Measurements from ENCODE around the gene MSI1. TPM values are rescaled to one million over a fixed set of nuclear protein-coding genes. Genes with fewer than 3 reads are reported as not detected.

The MSI1 gene
- total RNA-seq, 1 experiment from 2014 or later, result 3.6 TPM

DNA sequence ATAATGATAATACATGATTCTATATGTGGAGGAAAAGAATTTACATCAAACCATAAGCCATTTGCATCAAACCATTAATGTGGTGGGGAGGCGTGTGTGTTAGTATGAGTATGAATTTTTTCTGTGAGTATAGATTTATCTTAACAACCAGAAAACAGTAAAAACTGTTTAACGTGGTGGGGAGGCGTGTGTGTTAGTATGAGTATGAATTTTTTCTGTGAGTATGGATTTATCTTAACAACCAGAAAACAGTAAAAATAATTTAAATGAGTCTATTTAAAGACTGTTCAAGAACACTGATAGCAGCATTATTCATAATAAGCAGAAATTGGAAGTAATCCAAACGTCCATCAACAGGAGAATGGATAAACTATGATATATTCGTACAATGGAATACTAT, 9.1 kb upstream of the MSI1 start:
- Histone ChIP-seq H3K36me3 (ENCODE audit: insufficient read depth, low read length, poor library complexity, severe bottlenecking) (no peaks in the 10 kb centered on the region), H3K4me3 (ENCODE audit: low read depth, low read length, poor library complexity, severe bottlenecking) (no peak overlapping the region), H3K27me3 (replicated peaks; ENCODE audit: insufficient read depth, low read depth, low read length, poor library complexity) (peaks cover 18% of the 10 kb centered on the region), H3K4me1 (ENCODE audit: insufficient read depth, low read length, poor library complexity, severe bottlenecking) (no peaks in the 10 kb centered on the region), H3K9me3 (ENCODE audit: low read depth, low read length, poor library complexity, severe bottlenecking) (no peaks in the 10 kb centered on the region), H3K27ac (ENCODE audit: low read depth, low read length, poor library complexity, severe bottlenecking) (no peak overlapping the region)
- DNase-seq (ENCODE audit: low spot score), result no peak
- POLR2A ChIA-PET (ENCODE audit: low non-redundant PET), result no interaction called here
- intact Hi-C loops (cut with micrococcal nuclease; ENCODE audit: unreplicated experiment), result no loop called here
- BruUV-seq (replicated peaks), result no TSS peak
- CTCF ChIA-PET, result no interaction called here
- TF ChIP-seq EZH2 (IDR thresholded peaks at IDR 0.05; ENCODE audit: borderline replicate concordance, low read depth, low read length, poor library complexity, severe bottlenecking), result no peak
- TF ChIP-seq, protein P1, sequence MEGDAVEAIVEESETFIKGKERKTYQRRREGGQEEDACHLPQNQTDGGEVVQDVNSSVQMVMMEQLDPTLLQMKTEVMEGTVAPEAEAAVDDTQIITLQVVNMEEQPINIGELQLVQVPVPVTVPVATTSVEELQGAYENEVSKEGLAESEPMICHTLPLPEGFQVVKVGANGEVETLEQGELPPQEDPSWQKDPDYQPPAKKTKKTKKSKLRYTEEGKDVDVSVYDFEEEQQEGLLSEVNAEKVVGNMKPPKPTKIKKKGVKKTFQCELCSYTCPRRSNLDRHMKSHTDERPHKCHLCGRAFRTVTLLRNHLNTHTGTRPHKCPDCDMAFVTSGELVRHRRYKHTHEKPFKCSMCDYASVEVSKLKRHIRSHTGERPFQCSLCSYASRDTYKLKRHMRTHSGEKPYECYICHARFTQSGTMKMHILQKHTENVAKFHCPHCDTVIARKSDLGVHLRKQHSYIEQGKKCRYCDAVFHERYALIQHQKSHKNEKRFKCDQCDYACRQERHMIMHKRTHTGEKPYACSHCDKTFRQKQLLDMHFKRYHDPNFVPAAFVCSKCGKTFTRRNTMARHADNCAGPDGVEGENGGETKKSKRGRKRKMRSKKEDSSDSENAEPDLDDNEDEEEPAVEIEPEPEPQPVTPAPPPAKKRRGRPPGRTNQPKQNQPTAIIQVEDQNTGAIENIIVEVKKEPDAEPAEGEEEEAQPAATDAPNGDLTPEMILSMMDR (conservative IDR thresholded peaks at IDR 0.05; ENCODE audit: low read depth, low read length), result no peak

DNA sequence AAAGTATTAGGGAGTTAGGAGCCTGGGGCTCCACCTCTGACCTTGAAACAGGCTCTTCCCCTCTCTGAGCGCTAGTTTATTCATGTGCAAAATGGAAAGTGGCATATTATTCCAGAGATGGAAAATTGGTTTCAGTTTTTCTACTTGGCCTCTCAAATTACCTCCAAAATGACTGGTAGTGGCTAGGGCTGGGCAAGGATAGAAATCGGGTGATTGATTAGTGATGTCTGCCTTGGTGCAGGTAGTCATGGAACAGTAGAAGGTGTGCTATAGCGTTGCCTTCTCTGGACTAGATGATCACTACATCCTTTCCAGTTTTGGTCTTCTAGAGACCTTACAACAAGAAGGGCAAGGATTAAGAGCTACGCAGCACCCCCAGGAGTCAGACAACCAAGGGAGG, 8.6 kb upstream of the MSI1 start:
- no peak for DNase-seq (ENCODE audit: low spot score)
- ChIA-PET CTCF (no interaction called here), POLR2A (ENCODE audit: low non-redundant PET) (no interaction called here)
- Histone ChIP-seq H3K9me3 (ENCODE audit: low read depth, low read length, poor library complexity, severe bottlenecking) (no peaks in the 10 kb centered on the region), H3K27ac (ENCODE audit: low read depth, low read length, poor library complexity, severe bottlenecking) (no peak overlapping the region), H3K4me3 (ENCODE audit: low read depth, low read length, poor library complexity, severe bottlenecking) (no peak overlapping the region), H3K36me3 (ENCODE audit: insufficient read depth, low read length, poor library complexity, severe bottlenecking) (no peaks in the 10 kb centered on the region), H3K4me1 (ENCODE audit: insufficient read depth, low read length, poor library complexity, severe bottlenecking) (no peaks in the 10 kb centered on the region), H3K27me3 (replicated peaks; ENCODE audit: insufficient read depth, low read depth, low read length, poor library complexity) (peaks cover 23% of the 10 kb centered on the region)
- intact Hi-C loops (cut with micrococcal nuclease; ENCODE audit: unreplicated experiment), result no loop called here
- no TSS peak for BruUV-seq (replicated peaks)
- TF ChIP-seq, protein P1 (conservative IDR thresholded peaks at IDR 0.05; ENCODE audit: low read depth, low read length), result no peak
- TF ChIP-seq EZH2 (IDR thresholded peaks at IDR 0.05; ENCODE audit: borderline replicate concordance, low read depth, low read length, poor library complexity, severe bottlenecking), result no peak

GRCh38 chr12:120376934-120377572, 8.1 kb upstream of the MSI1 start:
- no peaks in the 10 kb centered on the region for H3K9me3 ChIP-seq (ENCODE audit: low read depth, low read length, poor library complexity, severe bottlenecking)
- ChIA-PET POLR2A (ENCODE audit: low non-redundant PET) (no interaction called here), CTCF (no interaction called here)
- H3K4me3 ChIP-seq (ENCODE audit: low read depth, low read length, poor library complexity, severe bottlenecking), result no peak overlapping the region
- no peak overlapping the region for H3K27ac ChIP-seq (ENCODE audit: low read depth, low read length, poor library complexity, severe bottlenecking)
- TF ChIP-seq, protein P1 (conservative IDR thresholded peaks at IDR 0.05; ENCODE audit: low read depth, low read length), result no peak
- no peak for TF ChIP-seq EZH2 (IDR thresholded peaks at IDR 0.05; ENCODE audit: borderline replicate concordance, low read depth, low read length, poor library complexity, severe bottlenecking)
- intact Hi-C loops (cut with micrococcal nuclease; ENCODE audit: unreplicated experiment), result no loop called here
- no peaks in the 10 kb centered on the region for H3K4me1 ChIP-seq (ENCODE audit: insufficient read depth, low read length, poor library complexity, severe bottlenecking)
- no peak for DNase-seq (ENCODE audit: low spot score)
- BruUV-seq (replicated peaks), result no TSS peak
- H3K27me3 ChIP-seq (replicated peaks; ENCODE audit: insufficient read depth, low read depth, low read length, poor library complexity), result peaks cover 26% of the 10 kb centered on the region
- H3K36me3 ChIP-seq (ENCODE audit: insufficient read depth, low read length, poor library complexity, severe bottlenecking), result no peaks in the 10 kb centered on the region
